ENCODE results near the gene TEAD1. TPM values are rescaled to one million over a fixed set of nuclear protein-coding genes. Genes with fewer than 3 reads are reported as not detected.
A peak's percentile ranks its signal among the peaks of the same experiment; 100 is the strongest.

Gene TEAD1
- total and polyA plus RNA-seq, 7 donors: 3.2 to 200 (median 155) TPM

- H3K27me3 ChIP-seq: no peaks in the 10 kb centered on the region
- peak overlapping the region; percentile 82 to 93 (median 91) for H3K27ac ChIP-seq
- TF ChIP-seq POLR2A (IDR thresholded peaks at IDR 0.05): no peak
- no peak for TF ChIP-seq POLR2AphosphoS5 (IDR thresholded peaks at IDR 0.05)
- TF ChIP-seq CTCF (IDR thresholded peaks at IDR 0.05): no peak
- TF ChIP-seq EP300 (IDR thresholded peaks at IDR 0.05): no peak
- 5 to 13% methylated on average over 6 of the region's 6 CpGs for WGBS, 2 donors
- H3K36me3 ChIP-seq: no peaks in the 10 kb centered on the region
- H3K9me3 ChIP-seq: no peaks in the 10 kb centered on the region
- peaks cover 0 to 81% (median 80%) of the 10 kb centered on the region in 4 donors for H3K4me1 ChIP-seq
- intact Hi-C loops (cut with DNase I): loop anchor here (5.0 kb wide), 1 partner anchor 282 kb away; no protein-coding TSS in a partner anchor
- H3K4me3 ChIP-seq: peak overlapping the region in 3 of 4 donors; percentile 11 to 26 (median 19)
- no peak for DNase-seq
These were observed 19.9 kb downstream of the TEAD1 start for GRCh38 chr11:12694183-12694531.

GRCh38 chr11:12695221-12695794, 21.1 kb downstream of the TEAD1 start:
- Histone ChIP-seq H3K27ac (peak overlapping the region; percentile 82 to 93 (median 91)), H3K4me1 (peaks cover 0 to 81% (median 71%) of the 10 kb centered on the region in 4 donors), H3K9me3 (no peaks in the 10 kb centered on the region), H3K27me3 (no peaks in the 10 kb centered on the region), H3K36me3 (no peaks in the 10 kb centered on the region), H3K4me3 (no peak overlapping the region)
- 82 to 92% methylated on average over 2 of the region's 2 CpGs for WGBS, 2 donors
- no peak for DNase-seq
- TF ChIP-seq POLR2AphosphoS5 (IDR thresholded peaks at IDR 0.05) (no peak), POLR2A (IDR thresholded peaks at IDR 0.05) (no peak), CTCF (IDR thresholded peaks at IDR 0.05) (no peak), EP300 (IDR thresholded peaks at IDR 0.05) (no peak)
- intact Hi-C loops (cut with DNase I): no loop called here

- H3K4me1 ChIP-seq: peaks cover 0 to 81% (median 73%) of the 10 kb centered on the region in 4 donors
- WGBS, 2 donors: 90% methylated on average over 3 of the region's 3 CpGs
- DNase-seq: no peak
- H3K9me3 ChIP-seq: no peaks in the 10 kb centered on the region
- intact Hi-C loops (cut with DNase I): no loop called here
- no peak overlapping the region for H3K4me3 ChIP-seq
- H3K36me3 ChIP-seq: no peaks in the 10 kb centered on the region
- TF ChIP-seq POLR2AphosphoS5 (IDR thresholded peaks at IDR 0.05): no peak
- TF ChIP-seq EP300 (IDR thresholded peaks at IDR 0.05): no peak
- no peak for TF ChIP-seq CTCF (IDR thresholded peaks at IDR 0.05)
- no peak for TF ChIP-seq POLR2A (IDR thresholded peaks at IDR 0.05)
- H3K27me3 ChIP-seq: no peaks in the 10 kb centered on the region
- H3K27ac ChIP-seq: peak overlapping the region in 3 of 4 donors; percentile 90 to 93 (median 92)
These were observed 21.7 kb downstream of the TEAD1 start for GRCh38 chr11:12695873-12696272.

- H3K36me3 ChIP-seq: no peaks in the 10 kb centered on the region
- no peaks in the 10 kb centered on the region for H3K9me3 ChIP-seq
- peaks cover 0 to 81% (median 74%) of the 10 kb centered on the region in 4 donors for H3K4me1 ChIP-seq
- H3K4me3 ChIP-seq: no peak overlapping the region
- intact Hi-C loops (cut with DNase I): no loop called here
- peak overlapping the region in 3 of 4 donors; percentile 90 to 93 (median 92) for H3K27ac ChIP-seq
- no peak for DNase-seq
- TF ChIP-seq EP300 (IDR thresholded peaks at IDR 0.05): no peak
- no peak for TF ChIP-seq POLR2A (IDR thresholded peaks at IDR 0.05)
- TF ChIP-seq CTCF (IDR thresholded peaks at IDR 0.05): no peak
- TF ChIP-seq POLR2AphosphoS5 (IDR thresholded peaks at IDR 0.05): no peak
- WGBS, 2 donors: 51 to 69% methylated on average over 5 of the region's 5 CpGs
- H3K27me3 ChIP-seq: no peaks in the 10 kb centered on the region
These were observed 22.8 kb downstream of the TEAD1 start for GRCh38 chr11:12696911-12697581.
